HFFc6 (cell line): ENCODE measurements around the gene ELMO1. TPM values are rescaled to one million over a fixed set of nuclear protein-coding genes. Genes with fewer than 3 reads are reported as not detected.

ENCODE experiments used
- DNase-seq: peaks from one replicate; pipeline ENCODE4 v3.0.0-alpha.2; 2018
- H3K27ac Mint-ChIP-seq: 2 replicates; pipeline ENCODE4 v1.8.0; 2020; ENCODE audit warnings: mild to moderate bottlenecking, mixed read lengths
- H3K27me3 Mint-ChIP-seq: 2 replicates; pipeline ENCODE4 v1.8.0; 2021; ENCODE audit warnings: mild to moderate bottlenecking, moderate library complexity, mixed read lengths; ENCODE audit not compliant: insufficient read depth
- H3K36me3 Mint-ChIP-seq: 2 replicates; pipeline ENCODE4 v1.8.0; 2021; ENCODE audit warnings: low read depth, mixed read lengths
- H3K4me1 Mint-ChIP-seq: 2 replicates; pipeline ENCODE4 v1.8.0; 2020; ENCODE audit warnings: low read depth, mixed read lengths
- H3K4me3 Mint-ChIP-seq: 2 replicates; pipeline ENCODE4 v1.8.0; 2020; ENCODE audit warnings: mild to moderate bottlenecking, moderate library complexity, mixed read lengths
- H3K9me3 Mint-ChIP-seq: 2 replicates; pipeline ENCODE4 v1.8.0; 2020; ENCODE audit warnings: mild to moderate bottlenecking, mixed read lengths
- total RNA-seq, 6 experiments: library from RNA; stranded (reverse); fragmentation: NEBNext Ultra II Directional; extraction: Animal tissue kit (Norgen Biotek cat#: 25700); gene quantifications; 2 replicates in 1 of 6; 3 replicates in 5 of 6; pipeline ENCODE4 v1.2.3, GENCODE V29; 2021
- TF ChIP-seq, protein P1 (sequence below): fragments of 200-600 bp; sonication (generic); IDR thresholded peaks from 2 replicates; pipeline ENCODE4 v1.5.0; 2021; ENCODE audit warnings: antibody characterized with exemption, mild to moderate bottlenecking

Gene ELMO1
- total RNA-seq, 6 experiments from 2014 or later, result not detected

- Mint-ChIP-seq H3K27ac (no peak overlapping the region), H3K36me3 (no peaks in the 10 kb centered on the region), H3K27me3 (no peaks in the 10 kb centered on the region; the same call in none of the 2 replicates), H3K4me3 (no peak overlapping the region), H3K4me1 (no peaks in the 10 kb centered on the region), H3K9me3 (no peaks in the 10 kb centered on the region)
- TF ChIP-seq, protein P1, sequence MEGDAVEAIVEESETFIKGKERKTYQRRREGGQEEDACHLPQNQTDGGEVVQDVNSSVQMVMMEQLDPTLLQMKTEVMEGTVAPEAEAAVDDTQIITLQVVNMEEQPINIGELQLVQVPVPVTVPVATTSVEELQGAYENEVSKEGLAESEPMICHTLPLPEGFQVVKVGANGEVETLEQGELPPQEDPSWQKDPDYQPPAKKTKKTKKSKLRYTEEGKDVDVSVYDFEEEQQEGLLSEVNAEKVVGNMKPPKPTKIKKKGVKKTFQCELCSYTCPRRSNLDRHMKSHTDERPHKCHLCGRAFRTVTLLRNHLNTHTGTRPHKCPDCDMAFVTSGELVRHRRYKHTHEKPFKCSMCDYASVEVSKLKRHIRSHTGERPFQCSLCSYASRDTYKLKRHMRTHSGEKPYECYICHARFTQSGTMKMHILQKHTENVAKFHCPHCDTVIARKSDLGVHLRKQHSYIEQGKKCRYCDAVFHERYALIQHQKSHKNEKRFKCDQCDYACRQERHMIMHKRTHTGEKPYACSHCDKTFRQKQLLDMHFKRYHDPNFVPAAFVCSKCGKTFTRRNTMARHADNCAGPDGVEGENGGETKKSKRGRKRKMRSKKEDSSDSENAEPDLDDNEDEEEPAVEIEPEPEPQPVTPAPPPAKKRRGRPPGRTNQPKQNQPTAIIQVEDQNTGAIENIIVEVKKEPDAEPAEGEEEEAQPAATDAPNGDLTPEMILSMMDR, result no peak
- DNase-seq, result no peak
Measured at GRCh38 chr7:36965625-36966024, 483.0 kb downstream of the ELMO1 start.

DNA sequence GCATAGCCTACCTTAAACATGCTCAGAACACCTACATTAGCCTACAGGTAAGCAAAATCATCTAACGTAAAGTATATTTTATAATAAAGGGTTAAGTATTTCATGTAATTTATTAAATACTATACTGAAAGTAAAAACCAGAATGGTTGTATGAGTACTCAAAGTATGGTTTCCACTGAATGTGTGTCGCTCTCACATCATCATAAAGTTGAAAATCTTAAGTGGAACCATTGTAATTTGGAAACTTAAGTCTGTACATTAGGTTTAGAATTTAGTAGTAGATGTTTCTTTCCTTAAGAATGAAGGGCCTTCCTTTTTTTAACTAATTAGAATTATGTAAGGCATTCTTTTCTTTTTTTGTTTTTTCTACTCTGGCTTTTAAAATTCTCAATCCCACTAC lies 484.4 kb downstream of the ELMO1 start:
- Mint-ChIP-seq H3K9me3 (no peaks in the 10 kb centered on the region), H3K4me1 (no peaks in the 10 kb centered on the region), H3K36me3 (no peaks in the 10 kb centered on the region), H3K27ac (no peak overlapping the region), H3K27me3 (no peaks in the 10 kb centered on the region; the same call in none of the 2 replicates), H3K4me3 (no peak overlapping the region)
- no peak for DNase-seq
- TF ChIP-seq, protein P1, result no peak

DNA sequence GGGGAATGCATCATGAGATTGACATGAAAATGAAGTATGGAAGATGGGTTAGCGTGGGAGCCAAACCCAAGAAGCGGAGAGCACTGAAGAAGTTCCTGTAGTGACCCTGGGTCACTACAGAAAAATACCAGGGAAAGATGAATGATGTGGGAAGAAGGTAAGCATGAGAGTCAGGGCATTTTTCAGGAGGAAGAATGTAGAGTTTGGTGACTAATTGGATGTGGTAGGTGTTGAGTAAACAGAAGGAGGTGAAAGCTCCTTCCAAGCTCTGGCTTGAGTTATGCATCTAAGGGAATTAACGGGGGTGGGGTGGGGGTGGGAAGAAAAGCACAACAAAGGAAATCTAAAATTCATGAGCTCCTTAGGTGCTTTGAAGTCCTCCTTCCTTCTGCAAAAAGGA lies 486.3 kb downstream of the ELMO1 start:
- no peak for DNase-seq
- Mint-ChIP-seq H3K9me3 (no peaks in the 10 kb centered on the region), H3K36me3 (no peaks in the 10 kb centered on the region), H3K27ac (no peak overlapping the region), H3K4me1 (no peaks in the 10 kb centered on the region), H3K27me3 (no peaks in the 10 kb centered on the region; the same call in none of the 2 replicates), H3K4me3 (no peak overlapping the region)
- TF ChIP-seq, protein P1, result no peak

DNA sequence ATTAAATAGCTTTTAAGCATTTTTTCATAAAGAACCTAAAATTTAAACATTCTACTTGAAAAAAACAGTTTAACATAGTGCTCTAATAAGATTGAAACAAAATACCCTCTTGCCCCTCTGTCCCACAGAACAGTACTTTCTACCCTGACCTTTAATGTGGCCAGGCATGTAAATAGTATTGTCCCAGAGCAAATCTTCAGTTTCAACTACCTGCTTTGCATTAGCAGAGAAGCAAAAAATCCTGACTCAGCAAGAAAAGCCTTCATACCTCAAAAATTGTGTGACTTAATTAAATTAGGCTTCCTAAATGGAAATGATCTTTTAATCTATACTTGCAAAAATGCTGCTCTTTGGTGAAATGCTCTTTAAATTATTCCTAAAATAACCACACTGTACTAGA lies 487.0 kb downstream of the ELMO1 start:
- H3K36me3 Mint-ChIP-seq, result no peaks in the 10 kb centered on the region
- no peaks in the 10 kb centered on the region; the same call in 1 of the 2 replicates for H3K27me3 Mint-ChIP-seq
- H3K4me1 Mint-ChIP-seq, result no peaks in the 10 kb centered on the region
- no peaks in the 10 kb centered on the region for H3K9me3 Mint-ChIP-seq
- H3K27ac Mint-ChIP-seq, result no peak overlapping the region
- DNase-seq, result no peak
- no peak overlapping the region for H3K4me3 Mint-ChIP-seq
- TF ChIP-seq, protein P1, result no peak

DNA sequence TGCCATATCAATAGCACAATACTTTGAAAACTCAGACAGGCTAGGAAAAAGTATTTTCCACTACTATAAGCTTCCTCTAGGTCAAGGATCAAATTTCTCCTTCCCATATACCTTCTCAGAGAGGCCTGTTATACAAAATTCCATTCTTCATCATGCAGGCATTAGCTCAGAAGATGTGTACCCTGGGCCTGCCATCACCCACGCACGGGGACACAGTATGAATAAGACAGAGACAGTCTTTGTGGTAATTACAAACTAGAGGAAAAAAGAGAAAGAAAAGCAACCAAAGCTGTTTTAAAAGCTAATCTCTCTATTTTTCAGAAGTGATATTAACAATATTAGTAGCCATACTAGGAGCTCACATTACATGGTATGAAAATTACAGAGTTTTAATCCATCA lies 487.6 kb downstream of the ELMO1 start:
- no peak overlapping the region for H3K4me3 Mint-ChIP-seq
- no peak overlapping the region for H3K27ac Mint-ChIP-seq
- no peaks in the 10 kb centered on the region for H3K9me3 Mint-ChIP-seq

More for the DNA sequence above, 487.6 kb downstream of the ELMO1 start:
- no peaks in the 10 kb centered on the region for H3K36me3 Mint-ChIP-seq
- TF ChIP-seq, protein P1, result no peak
- H3K27me3 Mint-ChIP-seq, result no peaks in the 10 kb centered on the region; the same call in 1 of the 2 replicates
- no peak for DNase-seq
- H3K4me1 Mint-ChIP-seq, result no peaks in the 10 kb centered on the region
